ENCODE results near the gene VPS11. TPM values are rescaled to one million over a fixed set of nuclear protein-coding genes. Genes with fewer than 3 reads are reported as not detected.

Gene VPS11
- total and polyA plus RNA-seq, 7 donors, result 13.4 to 37.0 (median 27.4) TPM

- peaks cover 0 to 47% (median 42%) of the 10 kb centered on the region in 4 donors for H3K4me1 ChIP-seq
These were observed 36.2 kb downstream of the VPS11 start for GRCh38 chr11:119103793-119104192.

DNA sequence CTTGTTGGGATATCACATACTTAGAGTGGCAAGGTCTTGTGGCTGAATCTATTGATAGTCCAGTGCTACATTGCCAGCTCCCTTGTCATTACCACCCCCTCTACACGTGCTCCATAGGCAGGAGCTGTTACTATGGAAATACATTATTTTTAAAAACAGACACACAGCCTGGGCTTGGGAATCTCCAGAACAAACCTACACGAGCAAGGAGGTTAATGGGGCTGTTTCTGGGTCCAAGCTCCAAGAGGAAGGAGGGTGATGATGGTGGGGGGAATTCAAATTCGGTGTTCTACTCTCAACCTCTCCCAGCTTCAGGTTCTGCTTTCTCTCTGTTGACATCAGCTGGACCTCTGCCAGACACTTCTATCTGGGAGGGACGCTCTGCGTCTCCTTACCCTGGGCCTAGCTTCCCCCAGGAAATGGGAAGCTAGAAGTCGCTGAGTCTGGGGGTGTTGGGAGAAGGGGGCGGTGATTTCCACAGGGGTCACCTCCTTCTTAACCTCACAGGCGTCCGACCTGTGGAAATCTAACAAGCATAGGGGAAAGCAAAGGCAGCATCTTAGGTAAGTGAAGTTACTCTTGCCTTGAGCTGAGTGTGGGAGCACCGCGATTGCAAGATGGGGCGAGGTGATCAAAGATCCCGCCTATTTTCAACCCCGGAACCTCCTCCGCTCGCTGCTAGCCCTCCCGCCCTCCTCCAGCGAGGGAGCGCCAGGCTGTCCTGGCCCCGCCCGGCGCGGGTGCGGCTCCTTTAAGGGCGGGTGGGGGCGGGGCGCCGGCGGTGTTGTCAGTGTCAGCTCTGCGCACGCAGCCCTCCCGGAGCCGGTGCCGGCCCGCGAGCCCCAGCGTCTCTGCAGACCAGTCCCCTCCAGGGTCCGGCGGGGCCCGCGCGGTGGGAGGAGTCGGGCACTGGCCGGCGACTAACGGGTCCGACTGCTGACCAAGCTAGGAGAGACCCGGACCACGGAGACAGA, 39.2 kb downstream of the VPS11 start, which contains the start of gene C2CD2L:
Gene C2CD2L, plus strand, starts transcription at position 781 of the 974 bp plus-strand sequence. CDS start 398 bp downstream, outside the sequence.
- Histone ChIP-seq H3K27me3 (no peaks in the 10 kb centered on the region), H3K9me3 (no peaks in the 10 kb centered on the region), H3K36me3 (peaks cover 0 to 14% (median 12%) of the 10 kb centered on the region in 4 donors), H3K27ac (peak within 1 kb of the TSS; percentile 83 to 85 (median 84)), H3K4me1 (peaks cover 0 to 47% (median 36%) of the 10 kb centered on the region in 4 donors), H3K4me3 (peak within 1 kb of the TSS; percentile 74 to 97 (median 96))
- 1 to 2% methylated on average over 49 of the region's 49 CpGs for WGBS, 2 donors
- peak; percentile 96 for DNase-seq
- intact Hi-C loops (cut with DNase I), result loop anchor here (2.0 kb wide), 1 partner anchor 14 kb away; the partner anchor contains the start of gene HINFP
- TF ChIP-seq POLR2AphosphoS5 (IDR thresholded peaks at IDR 0.05) (peak; percentile 34 to 80 (median 74)), POLR2A (IDR thresholded peaks at IDR 0.05) (peak; percentile 13 to 42), EP300 (IDR thresholded peaks at IDR 0.05) (no peak)
- TF ChIP-seq, protein P1, sequence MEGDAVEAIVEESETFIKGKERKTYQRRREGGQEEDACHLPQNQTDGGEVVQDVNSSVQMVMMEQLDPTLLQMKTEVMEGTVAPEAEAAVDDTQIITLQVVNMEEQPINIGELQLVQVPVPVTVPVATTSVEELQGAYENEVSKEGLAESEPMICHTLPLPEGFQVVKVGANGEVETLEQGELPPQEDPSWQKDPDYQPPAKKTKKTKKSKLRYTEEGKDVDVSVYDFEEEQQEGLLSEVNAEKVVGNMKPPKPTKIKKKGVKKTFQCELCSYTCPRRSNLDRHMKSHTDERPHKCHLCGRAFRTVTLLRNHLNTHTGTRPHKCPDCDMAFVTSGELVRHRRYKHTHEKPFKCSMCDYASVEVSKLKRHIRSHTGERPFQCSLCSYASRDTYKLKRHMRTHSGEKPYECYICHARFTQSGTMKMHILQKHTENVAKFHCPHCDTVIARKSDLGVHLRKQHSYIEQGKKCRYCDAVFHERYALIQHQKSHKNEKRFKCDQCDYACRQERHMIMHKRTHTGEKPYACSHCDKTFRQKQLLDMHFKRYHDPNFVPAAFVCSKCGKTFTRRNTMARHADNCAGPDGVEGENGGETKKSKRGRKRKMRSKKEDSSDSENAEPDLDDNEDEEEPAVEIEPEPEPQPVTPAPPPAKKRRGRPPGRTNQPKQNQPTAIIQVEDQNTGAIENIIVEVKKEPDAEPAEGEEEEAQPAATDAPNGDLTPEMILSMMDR (IDR thresholded peaks at IDR 0.05), result no peak

More at GRCh38 chr11:119103793-119104192, 36.2 kb downstream of the VPS11 start:
- TF ChIP-seq POLR2A (IDR thresholded peaks at IDR 0.05), result no peak
- TF ChIP-seq, protein P1 (IDR thresholded peaks at IDR 0.05), result no peak
- TF ChIP-seq POLR2AphosphoS5 (IDR thresholded peaks at IDR 0.05), result no peak
- no peak for TF ChIP-seq EP300 (IDR thresholded peaks at IDR 0.05)
- no peaks in the 10 kb centered on the region for H3K36me3 ChIP-seq
- no peaks in the 10 kb centered on the region for H3K27me3 ChIP-seq
- peak overlapping the region; percentile 84 to 92 (median 90) for H3K27ac ChIP-seq
- intact Hi-C loops (cut with DNase I), result loop anchor here (5.0 kb wide), 1 partner anchor 104 kb away; the partner anchor contains the start of gene CBL
- WGBS, 2 donors, result 58 to 63% methylated on average over 4 of the region's 4 CpGs
- no peak for DNase-seq
- H3K4me3 ChIP-seq, result no peak overlapping the region
- H3K9me3 ChIP-seq, result no peaks in the 10 kb centered on the region

DNA sequence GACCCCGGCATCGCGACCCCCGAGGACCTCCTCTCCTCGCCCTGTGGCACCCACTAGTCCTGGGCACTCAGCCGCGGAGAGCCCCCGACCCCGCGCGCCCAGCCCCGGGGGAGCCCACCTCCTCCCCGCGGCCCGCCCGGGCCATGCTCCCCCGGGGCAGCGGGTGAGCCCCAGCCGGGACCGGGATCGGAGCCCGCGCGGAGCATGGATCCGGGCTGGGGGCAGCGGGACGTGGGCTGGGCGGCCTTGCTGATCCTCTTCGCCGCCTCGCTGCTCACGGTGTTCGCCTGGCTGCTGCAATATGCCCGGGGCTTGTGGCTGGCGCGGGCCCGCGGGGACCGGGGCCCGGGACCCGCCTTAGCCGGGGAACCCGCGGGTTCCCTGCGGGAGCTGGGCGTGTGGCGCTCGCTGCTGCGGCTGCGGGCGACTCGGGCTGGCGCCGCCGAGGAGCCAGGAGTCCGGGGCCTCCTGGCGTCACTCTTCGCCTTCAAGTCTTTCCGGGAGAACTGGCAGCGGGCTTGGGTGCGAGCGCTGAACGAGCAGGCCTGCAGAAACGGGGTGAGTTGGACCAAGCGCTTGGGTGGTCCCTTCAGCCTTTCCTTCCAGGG, 40.0 kb downstream of the VPS11 start:
- intact Hi-C loops (cut with DNase I), result loop anchor here (2.0 kb wide), 1 partner anchor 13 kb away; the partner anchor contains the start of gene HINFP
- TF ChIP-seq EP300 (IDR thresholded peaks at IDR 0.05) (no peak), POLR2A (IDR thresholded peaks at IDR 0.05) (no peak), POLR2AphosphoS5 (IDR thresholded peaks at IDR 0.05) (no peak)
- TF ChIP-seq, protein P1 (IDR thresholded peaks at IDR 0.05), result no peak
- H3K9me3 ChIP-seq, result no peaks in the 10 kb centered on the region
- 0% methylated on average over 65 of the region's 65 CpGs for WGBS, 2 donors
- peaks cover 0 to 46% (median 36%) of the 10 kb centered on the region in 4 donors for H3K4me1 ChIP-seq
- H3K36me3 ChIP-seq, result peaks cover 0 to 22% (median 19%) of the 10 kb centered on the region in 4 donors
- H3K4me3 ChIP-seq, result peak overlapping the region; percentile 74 to 97 (median 96)
- no peaks in the 10 kb centered on the region for H3K27me3 ChIP-seq
- DNase-seq, result no peak
- peak overlapping the region; percentile 83 to 85 (median 84) for H3K27ac ChIP-seq

DNA sequence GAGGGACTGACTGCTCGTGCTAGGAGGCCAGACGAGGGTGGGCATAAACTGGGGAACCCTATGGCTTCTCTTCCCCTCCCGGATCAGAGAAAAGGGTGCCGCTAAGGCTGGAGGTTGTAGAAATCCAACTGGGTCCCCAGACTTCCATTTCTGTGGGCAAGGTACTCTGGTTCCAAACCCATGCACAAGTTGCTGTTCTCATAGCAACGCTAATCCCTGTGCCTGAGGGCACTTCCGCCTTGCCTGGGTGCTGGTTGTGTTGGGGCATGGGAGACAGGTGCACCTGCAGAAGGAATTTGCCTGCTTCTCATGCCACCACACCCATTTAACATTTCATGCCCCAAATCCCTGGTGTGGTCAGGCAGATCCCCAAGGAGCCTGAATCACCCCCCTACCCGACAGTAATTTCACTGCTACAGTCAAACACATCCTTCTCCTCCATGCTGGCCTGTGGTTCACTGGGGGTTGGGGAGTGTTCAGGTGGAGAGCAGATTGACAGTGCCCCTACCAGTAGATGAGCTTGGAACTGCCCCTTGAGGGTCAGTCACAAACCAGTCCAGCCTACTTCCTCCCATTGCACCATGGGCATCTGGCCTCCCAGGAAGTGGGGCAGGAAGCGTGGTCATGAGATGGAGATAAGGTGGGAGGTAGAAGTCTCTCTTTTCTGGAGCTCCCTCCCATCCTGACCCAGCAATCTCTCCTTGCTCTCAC, 40.7 kb downstream of the VPS11 start:
- peak overlapping the region; percentile 74 to 97 (median 96) for H3K4me3 ChIP-seq
- H3K9me3 ChIP-seq, result no peaks in the 10 kb centered on the region
- peak overlapping the region; percentile 83 to 85 (median 84) for H3K27ac ChIP-seq
- H3K4me1 ChIP-seq, result peaks cover 0 to 39% (median 30%) of the 10 kb centered on the region in 4 donors
- no peaks in the 10 kb centered on the region for H3K27me3 ChIP-seq
- H3K36me3 ChIP-seq, result peaks cover 0 to 28% (median 20%) of the 10 kb centered on the region in 4 donors
- 12 to 16% methylated on average over 8 of the region's 8 CpGs for WGBS, 2 donors
- no peak for DNase-seq
- intact Hi-C loops (cut with DNase I), result no loop called here
- TF ChIP-seq, protein P1 (IDR thresholded peaks at IDR 0.05), result no peak
- TF ChIP-seq POLR2AphosphoS5 (IDR thresholded peaks at IDR 0.05) (no peak), POLR2A (IDR thresholded peaks at IDR 0.05) (no peak), EP300 (IDR thresholded peaks at IDR 0.05) (no peak)
